ENCODE results near the gene MID1. TPM values are rescaled to one million over a fixed set of nuclear protein-coding genes. Genes with fewer than 3 reads are reported as not detected.

The MID1 gene
- total RNA-seq: 1 to 10 TPM in 3 of 4 donors, under 1 TPM in 1; 0.91 to 1.9 (median 1.8) TPM

GRCh38 chrX:10620121-10620699 is at the start of gene MID1:
TSS of gene MID1 (minus strand) at chrX:10620585. CDS start at chrX:10567547, 53,038 bp downstream.
- in situ Hi-C loops (cut with MboI; ENCODE audit: low sequenced_read_pairs in 4 of 4) (loop anchor here in 3 of 4 donors (25.0 kb wide), 1 partner anchor 433 kb away; no protein-coding TSS in a partner anchor), intact Hi-C loops (cut with DNase I; ENCODE audit: low total_unique reads) (no loop called here)
- Histone ChIP-seq H3K36me3 (no peaks in the 10 kb centered on the region), H3K9me3 (no peaks in the 10 kb centered on the region), H3K27ac (peak within 1 kb of the TSS; percentile 10 to 27 (median 20)), H3K4me3 (peak within 1 kb of the TSS; percentile 50 to 63 (median 53)), H3K4me1 (no peaks in the 10 kb centered on the region), H3K27me3 (peaks cover 2 to 25% (median 16%) of the 10 kb centered on the region in 3 donors)
- DNase-seq: peak; percentile 21 to 48
- TF ChIP-seq CTCF (IDR thresholded peaks at IDR 0.05 in 4 of 5, conservative IDR thresholded peaks at IDR 0.05 in 1 of 5) (no peak), POLR2A (IDR thresholded peaks at IDR 0.05) (no peak)
- ATAC-seq: peak; percentile 62 to 63

GRCh38 chrX:10667143-10667542 is 46.8 kb upstream of the MID1 start:
- intact Hi-C loops (cut with DNase I; ENCODE audit: low total_unique reads): no loop called here
- no peaks in the 10 kb centered on the region for H3K27me3 ChIP-seq
- no peak for ATAC-seq

GRCh38 chrX:10666102-10666501 is 45.7 kb upstream of the MID1 start:
- Histone ChIP-seq H3K4me3 (no peak overlapping the region), H3K4me1 (no peaks in the 10 kb centered on the region), H3K27ac (no peak overlapping the region), H3K36me3 (no peaks in the 10 kb centered on the region), H3K27me3 (no peaks in the 10 kb centered on the region), H3K9me3 (no peaks in the 10 kb centered on the region)
- DNase-seq (no peak), ATAC-seq (no peak)
- in situ Hi-C loops (cut with MboI; ENCODE audit: low sequenced_read_pairs in 4 of 4): no loop called here
- no peak for TF ChIP-seq POLR2A (IDR thresholded peaks at IDR 0.05)
- no peak for TF ChIP-seq CTCF (IDR thresholded peaks at IDR 0.05 in 4 of 5, conservative IDR thresholded peaks at IDR 0.05 in 1 of 5)
- intact Hi-C loops (cut with DNase I; ENCODE audit: low total_unique reads): no loop called here

More at GRCh38 chrX:10667143-10667542, 46.8 kb upstream of the MID1 start:
- Histone ChIP-seq H3K36me3 (no peaks in the 10 kb centered on the region), H3K4me1 (no peaks in the 10 kb centered on the region), H3K27ac (no peak overlapping the region), H3K9me3 (no peaks in the 10 kb centered on the region), H3K4me3 (no peak overlapping the region)
- DNase-seq: no peak
- TF ChIP-seq POLR2A (IDR thresholded peaks at IDR 0.05) (no peak), CTCF (IDR thresholded peaks at IDR 0.05 in 4 of 5, conservative IDR thresholded peaks at IDR 0.05 in 1 of 5) (no peak)
- in situ Hi-C loops (cut with MboI; ENCODE audit: low sequenced_read_pairs in 4 of 4): no loop called here

GRCh38 chrX:10665681-10666080 is 45.3 kb upstream of the MID1 start:
- Histone ChIP-seq H3K36me3 (no peaks in the 10 kb centered on the region), H3K27me3 (no peaks in the 10 kb centered on the region), H3K4me1 (no peaks in the 10 kb centered on the region), H3K9me3 (no peaks in the 10 kb centered on the region), H3K4me3 (no peak overlapping the region), H3K27ac (no peak overlapping the region)
- in situ Hi-C loops (cut with MboI; ENCODE audit: low sequenced_read_pairs in 4 of 4): no loop called here
- DNase-seq: no peak
- no peak for TF ChIP-seq POLR2A (IDR thresholded peaks at IDR 0.05)
- no peak for TF ChIP-seq CTCF (IDR thresholded peaks at IDR 0.05 in 4 of 5, conservative IDR thresholded peaks at IDR 0.05 in 1 of 5)
- ATAC-seq: no peak
- intact Hi-C loops (cut with DNase I; ENCODE audit: low total_unique reads): no loop called here

GRCh38 chrX:10660171-10660570 is 39.8 kb upstream of the MID1 start:
- H3K9me3 ChIP-seq: no peaks in the 10 kb centered on the region
- H3K27me3 ChIP-seq: no peaks in the 10 kb centered on the region
- no peak overlapping the region for H3K4me3 ChIP-seq
- no peak for ATAC-seq
- no peaks in the 10 kb centered on the region for H3K36me3 ChIP-seq
- no peaks in the 10 kb centered on the region for H3K4me1 ChIP-seq
- intact Hi-C loops (cut with DNase I; ENCODE audit: low total_unique reads): no loop called here
- no peak for DNase-seq
- in situ Hi-C loops (cut with MboI; ENCODE audit: low sequenced_read_pairs in 4 of 4): no loop called here
- no peak for TF ChIP-seq POLR2A (IDR thresholded peaks at IDR 0.05)
- no peak for TF ChIP-seq CTCF (IDR thresholded peaks at IDR 0.05 in 4 of 5, conservative IDR thresholded peaks at IDR 0.05 in 1 of 5)
- H3K27ac ChIP-seq: no peak overlapping the region

All from gastrocnemius medialis (tissue), 4 donors.